ENCODE data around the gene NSRP1.

DNA sequence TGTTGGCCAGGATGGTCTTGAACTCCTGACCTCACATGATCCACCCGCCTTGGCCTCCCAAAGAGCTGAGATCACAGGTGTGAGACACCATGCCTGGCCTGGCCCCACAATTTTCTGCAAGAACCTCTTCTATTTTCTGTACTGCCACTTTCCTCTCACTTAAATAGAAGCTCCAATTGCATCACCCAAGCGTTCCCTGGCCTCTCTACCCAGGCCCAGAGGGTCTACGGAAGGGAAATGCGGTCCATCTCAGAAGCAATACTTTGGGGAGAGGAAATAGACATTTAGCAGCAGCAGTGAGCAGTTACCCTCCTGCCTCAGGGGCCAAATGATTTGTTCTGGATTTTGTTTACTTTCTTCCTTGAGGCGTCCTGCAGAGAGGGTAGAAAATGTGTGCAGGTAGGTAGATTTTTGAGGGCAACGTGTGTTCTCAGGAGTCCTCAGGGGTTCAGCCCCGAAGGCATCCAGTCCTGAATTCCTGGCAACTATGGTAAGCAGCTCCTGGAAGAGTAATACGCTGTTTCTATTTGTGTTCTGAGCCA, 107.9 kb downstream of the NSRP1 start:
- TF ChIP-seq, protein P1, sequence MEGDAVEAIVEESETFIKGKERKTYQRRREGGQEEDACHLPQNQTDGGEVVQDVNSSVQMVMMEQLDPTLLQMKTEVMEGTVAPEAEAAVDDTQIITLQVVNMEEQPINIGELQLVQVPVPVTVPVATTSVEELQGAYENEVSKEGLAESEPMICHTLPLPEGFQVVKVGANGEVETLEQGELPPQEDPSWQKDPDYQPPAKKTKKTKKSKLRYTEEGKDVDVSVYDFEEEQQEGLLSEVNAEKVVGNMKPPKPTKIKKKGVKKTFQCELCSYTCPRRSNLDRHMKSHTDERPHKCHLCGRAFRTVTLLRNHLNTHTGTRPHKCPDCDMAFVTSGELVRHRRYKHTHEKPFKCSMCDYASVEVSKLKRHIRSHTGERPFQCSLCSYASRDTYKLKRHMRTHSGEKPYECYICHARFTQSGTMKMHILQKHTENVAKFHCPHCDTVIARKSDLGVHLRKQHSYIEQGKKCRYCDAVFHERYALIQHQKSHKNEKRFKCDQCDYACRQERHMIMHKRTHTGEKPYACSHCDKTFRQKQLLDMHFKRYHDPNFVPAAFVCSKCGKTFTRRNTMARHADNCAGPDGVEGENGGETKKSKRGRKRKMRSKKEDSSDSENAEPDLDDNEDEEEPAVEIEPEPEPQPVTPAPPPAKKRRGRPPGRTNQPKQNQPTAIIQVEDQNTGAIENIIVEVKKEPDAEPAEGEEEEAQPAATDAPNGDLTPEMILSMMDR (CRISPR knock-in tag; IDR thresholded peaks at IDR 0.05), result no peak
- no peak for TF ChIP-seq POLR2A (IDR thresholded peaks at IDR 0.05; ENCODE audit: insufficient read depth in 1 of 2, low read depth in 2 of 2, low read length in 2 of 2)
- TF ChIP-seq ATM (IDR thresholded peaks at IDR 0.05; ENCODE audit: borderline replicate concordance), result no peak
- TF ChIP-seq GTF2F1 (IDR thresholded peaks at IDR 0.05; ENCODE audit: low read length), result no peak
- no peak for TF ChIP-seq CBX2 (IDR thresholded peaks at IDR 0.05; ENCODE audit: low read depth, low read length)
- TF ChIP-seq CBX2 (CRISPR knock-in tag; IDR thresholded peaks at IDR 0.05; ENCODE audit: low read depth), result no peak
- TF ChIP-seq CREB1 (IDR thresholded peaks at IDR 0.05), result no peak
- no peak for TF ChIP-seq CREB1 (CRISPR knock-in tag; IDR thresholded peaks at IDR 0.05)
- TF ChIP-seq ETV6 (CRISPR knock-in tag; conservative IDR thresholded peaks at IDR 0.05), result no peak
- no peak for TF ChIP-seq MED8 (CRISPR knock-in tag; IDR thresholded peaks at IDR 0.05; ENCODE audit: insufficient replicate concordance)
- no peak for TF ChIP-seq FOXA3 (CRISPR knock-in tag; IDR thresholded peaks at IDR 0.05)
- TF ChIP-seq, protein P2, sequence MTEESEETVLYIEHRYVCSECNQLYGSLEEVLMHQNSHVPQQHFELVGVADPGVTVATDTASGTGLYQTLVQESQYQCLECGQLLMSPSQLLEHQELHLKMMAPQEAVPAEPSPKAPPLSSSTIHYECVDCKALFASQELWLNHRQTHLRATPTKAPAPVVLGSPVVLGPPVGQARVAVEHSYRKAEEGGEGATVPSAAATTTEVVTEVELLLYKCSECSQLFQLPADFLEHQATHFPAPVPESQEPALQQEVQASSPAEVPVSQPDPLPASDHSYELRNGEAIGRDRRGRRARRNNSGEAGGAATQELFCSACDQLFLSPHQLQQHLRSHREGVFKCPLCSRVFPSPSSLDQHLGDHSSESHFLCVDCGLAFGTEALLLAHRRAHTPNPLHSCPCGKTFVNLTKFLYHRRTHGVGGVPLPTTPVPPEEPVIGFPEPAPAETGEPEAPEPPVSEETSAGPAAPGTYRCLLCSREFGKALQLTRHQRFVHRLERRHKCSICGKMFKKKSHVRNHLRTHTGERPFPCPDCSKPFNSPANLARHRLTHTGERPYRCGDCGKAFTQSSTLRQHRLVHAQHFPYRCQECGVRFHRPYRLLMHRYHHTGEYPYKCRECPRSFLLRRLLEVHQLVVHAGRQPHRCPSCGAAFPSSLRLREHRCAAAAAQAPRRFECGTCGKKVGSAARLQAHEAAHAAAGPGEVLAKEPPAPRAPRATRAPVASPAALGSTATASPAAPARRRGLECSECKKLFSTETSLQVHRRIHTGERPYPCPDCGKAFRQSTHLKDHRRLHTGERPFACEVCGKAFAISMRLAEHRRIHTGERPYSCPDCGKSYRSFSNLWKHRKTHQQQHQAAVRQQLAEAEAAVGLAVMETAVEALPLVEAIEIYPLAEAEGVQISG (CRISPR knock-in tag; IDR thresholded peaks at IDR 0.05), result no peak
- no peak for TF ChIP-seq RFX5 (IDR thresholded peaks at IDR 0.05; ENCODE audit: low read depth, low read length)
- TF ChIP-seq, protein P3, sequence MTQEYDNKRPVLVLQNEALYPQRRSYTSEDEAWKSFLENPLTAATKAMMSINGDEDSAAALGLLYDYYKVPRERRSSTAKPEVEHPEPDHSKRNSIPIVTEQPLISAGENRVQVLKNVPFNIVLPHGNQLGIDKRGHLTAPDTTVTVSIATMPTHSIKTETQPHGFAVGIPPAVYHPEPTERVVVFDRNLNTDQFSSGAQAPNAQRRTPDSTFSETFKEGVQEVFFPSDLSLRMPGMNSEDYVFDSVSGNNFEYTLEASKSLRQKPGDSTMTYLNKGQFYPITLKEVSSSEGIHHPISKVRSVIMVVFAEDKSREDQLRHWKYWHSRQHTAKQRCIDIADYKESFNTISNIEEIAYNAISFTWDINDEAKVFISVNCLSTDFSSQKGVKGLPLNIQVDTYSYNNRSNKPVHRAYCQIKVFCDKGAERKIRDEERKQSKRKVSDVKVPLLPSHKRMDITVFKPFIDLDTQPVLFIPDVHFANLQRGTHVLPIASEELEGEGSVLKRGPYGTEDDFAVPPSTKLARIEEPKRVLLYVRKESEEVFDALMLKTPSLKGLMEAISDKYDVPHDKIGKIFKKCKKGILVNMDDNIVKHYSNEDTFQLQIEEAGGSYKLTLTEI (CRISPR knock-in tag; conservative IDR thresholded peaks at IDR 0.05), result no peak
- TF ChIP-seq CEBPZ (IDR thresholded peaks at IDR 0.05; ENCODE audit: low read length), result no peak

All from HepG2 (cell line).